ENCODE data around the gene CTU2. TPM values are rescaled to one million over a fixed set of nuclear protein-coding genes. Genes with fewer than 3 reads are reported as not detected.

Gene CTU2
- 10 to 100 TPM in 2 of 4 donors, 1 to 10 TPM in 2; 6.0 to 19.9 (median 10.7) TPM for total RNA-seq

GRCh38 chr16:88706229-88706964, at the start of gene CTU2, which contains the start of gene RNF166:
Gene CTU2 (plus strand): TSS chr16:88706503. CDS start chr16:88706531, 28 bp downstream.
Gene RNF166 (minus strand): TSS chr16:88706408. CDS start chr16:88706325, 83 bp downstream.
- H3K9me3 ChIP-seq, result no peaks in the 10 kb centered on the region
- no CpG with 5 or more reads among the region's 86 CpGs for WGBS, 2 donors (ENCODE audit: low coverage in 1 of 2)
- H3K27ac ChIP-seq, result peak within 1 kb of the TSS; percentile 66 to 93 (median 90)
- H3K4me3 ChIP-seq, result peak within 1 kb of the TSS; percentile 71 to 99
- TF ChIP-seq POLR2A (IDR thresholded peaks at IDR 0.05), result peak; percentile 93
- TF ChIP-seq POLR2AphosphoS5 (IDR thresholded peaks at IDR 0.05), result peak; percentile 80
- TF ChIP-seq EP300 (IDR thresholded peaks at IDR 0.05), result no peak
- TF ChIP-seq, protein P1, sequence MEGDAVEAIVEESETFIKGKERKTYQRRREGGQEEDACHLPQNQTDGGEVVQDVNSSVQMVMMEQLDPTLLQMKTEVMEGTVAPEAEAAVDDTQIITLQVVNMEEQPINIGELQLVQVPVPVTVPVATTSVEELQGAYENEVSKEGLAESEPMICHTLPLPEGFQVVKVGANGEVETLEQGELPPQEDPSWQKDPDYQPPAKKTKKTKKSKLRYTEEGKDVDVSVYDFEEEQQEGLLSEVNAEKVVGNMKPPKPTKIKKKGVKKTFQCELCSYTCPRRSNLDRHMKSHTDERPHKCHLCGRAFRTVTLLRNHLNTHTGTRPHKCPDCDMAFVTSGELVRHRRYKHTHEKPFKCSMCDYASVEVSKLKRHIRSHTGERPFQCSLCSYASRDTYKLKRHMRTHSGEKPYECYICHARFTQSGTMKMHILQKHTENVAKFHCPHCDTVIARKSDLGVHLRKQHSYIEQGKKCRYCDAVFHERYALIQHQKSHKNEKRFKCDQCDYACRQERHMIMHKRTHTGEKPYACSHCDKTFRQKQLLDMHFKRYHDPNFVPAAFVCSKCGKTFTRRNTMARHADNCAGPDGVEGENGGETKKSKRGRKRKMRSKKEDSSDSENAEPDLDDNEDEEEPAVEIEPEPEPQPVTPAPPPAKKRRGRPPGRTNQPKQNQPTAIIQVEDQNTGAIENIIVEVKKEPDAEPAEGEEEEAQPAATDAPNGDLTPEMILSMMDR (IDR thresholded peaks at IDR 0.05), result peak in 1 of 4 experiments; percentile 9
- ATAC-seq, result peak; percentile 92
- H3K27me3 ChIP-seq, result no peaks in the 10 kb centered on the region
- H3K4me1 ChIP-seq, result peaks cover 0 to 66% (median 24%) of the 10 kb centered on the region in 3 donors
- peaks cover 0 to 30% of the 10 kb centered on the region in 2 donors for H3K36me3 ChIP-seq

GRCh38 chr16:88657371-88657770, 48.9 kb upstream of the CTU2 start:
- H3K36me3 ChIP-seq, result peaks cover 0 to 63% of the 10 kb centered on the region in 2 donors
- H3K9me3 ChIP-seq, result no peaks in the 10 kb centered on the region
- 100% methylated on average over 1 of the region's 19 CpGs; no CpG with 5 or more reads in 1 of the 2 donors for WGBS, 2 donors (ENCODE audit: low coverage in 1 of 2)

GRCh38 chr16:88658714-88659113, 47.6 kb upstream of the CTU2 start:
- no peaks in the 10 kb centered on the region for H3K27me3 ChIP-seq
- no peak for TF ChIP-seq POLR2A (IDR thresholded peaks at IDR 0.05)
- TF ChIP-seq, protein P1 (IDR thresholded peaks at IDR 0.05), result no peak
- TF ChIP-seq EP300 (IDR thresholded peaks at IDR 0.05), result no peak
- no peak for TF ChIP-seq POLR2AphosphoS5 (IDR thresholded peaks at IDR 0.05)
- H3K4me3 ChIP-seq, result no peak overlapping the region
- no peak for ATAC-seq
- H3K4me1 ChIP-seq, result peaks cover 0 to 20% (median 7%) of the 10 kb centered on the region in 3 donors
- H3K9me3 ChIP-seq, result no peaks in the 10 kb centered on the region
- WGBS, 2 donors (ENCODE audit: low coverage in 1 of 2), result 87% methylated on average over 6 of the region's 15 CpGs; no CpG with 5 or more reads in 1 of the 2 donors
- peaks cover 0 to 49% of the 10 kb centered on the region in 2 donors for H3K36me3 ChIP-seq
- no peak overlapping the region for H3K27ac ChIP-seq

More at GRCh38 chr16:88657371-88657770, 48.9 kb upstream of the CTU2 start:
- Histone ChIP-seq H3K4me3 (no peak overlapping the region), H3K4me1 (peaks cover 0 to 15% (median 6%) of the 10 kb centered on the region in 3 donors), H3K27ac (no peak overlapping the region), H3K27me3 (peaks cover 8% of the 10 kb centered on the region)
- ATAC-seq, result no peak
- no peak for TF ChIP-seq EP300 (IDR thresholded peaks at IDR 0.05)
- no peak for TF ChIP-seq POLR2AphosphoS5 (IDR thresholded peaks at IDR 0.05)
- TF ChIP-seq, protein P1 (IDR thresholded peaks at IDR 0.05), result no peak
- no peak for TF ChIP-seq POLR2A (IDR thresholded peaks at IDR 0.05)

- H3K27ac ChIP-seq, result no peak overlapping the region
- no peak for ATAC-seq
- 87% methylated on average over 3 of the region's 25 CpGs; no CpG with 5 or more reads in 1 of the 2 donors for WGBS, 2 donors (ENCODE audit: low coverage in 1 of 2)
- no peak overlapping the region for H3K4me3 ChIP-seq
- TF ChIP-seq POLR2A (IDR thresholded peaks at IDR 0.05), result no peak
- no peak for TF ChIP-seq EP300 (IDR thresholded peaks at IDR 0.05)
- TF ChIP-seq, protein P1 (IDR thresholded peaks at IDR 0.05), result no peak
- TF ChIP-seq POLR2AphosphoS5 (IDR thresholded peaks at IDR 0.05), result no peak
- H3K27me3 ChIP-seq, result no peaks in the 10 kb centered on the region
- H3K9me3 ChIP-seq, result no peaks in the 10 kb centered on the region
- peaks cover 0 to 24% (median 11%) of the 10 kb centered on the region in 3 donors for H3K4me1 ChIP-seq
- H3K36me3 ChIP-seq, result peaks cover 0 to 45% of the 10 kb centered on the region in 2 donors
Observed at GRCh38 chr16:88659160-88659559, 47.1 kb upstream of the CTU2 start.

Measured in gastroesophageal sphincter (tissue), 4 donors.